Fibroblast of skin of left quadriceps (primary cell): ENCODE measurements around the gene LPIN1.

Source experiments
- DNase-seq, 2 experiments: peaks; one replicate each; pipeline ENCODE4 v3.0.0-alpha.2; 2013; ENCODE audit warnings: low read depth in 2 of 2

Gene LPIN1

DNA sequence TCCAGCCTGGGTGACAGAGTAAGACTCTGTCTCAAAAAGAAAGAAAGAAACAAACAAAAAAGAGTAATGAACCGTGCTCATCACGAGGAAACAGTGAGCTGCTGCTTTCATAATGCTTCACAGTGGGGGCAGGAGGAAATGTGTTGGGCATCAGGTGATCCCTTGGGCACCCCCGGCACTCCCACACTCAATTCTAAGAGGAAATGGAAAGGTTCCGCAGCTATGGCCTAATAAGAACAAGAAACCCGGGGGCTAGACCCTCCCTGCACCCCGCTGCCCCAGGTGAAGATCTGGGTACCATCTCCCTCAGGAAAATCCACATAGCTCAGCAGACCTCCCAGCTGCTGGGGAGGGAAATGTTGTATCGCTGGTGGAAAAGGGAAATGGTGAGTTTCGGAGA, 118.9 kb downstream of the LPIN1 start:
- DNase-seq: no peak

GRCh38 chr2:11865805-11866204, 119.4 kb downstream of the LPIN1 start:
- no peak for DNase-seq

DNA sequence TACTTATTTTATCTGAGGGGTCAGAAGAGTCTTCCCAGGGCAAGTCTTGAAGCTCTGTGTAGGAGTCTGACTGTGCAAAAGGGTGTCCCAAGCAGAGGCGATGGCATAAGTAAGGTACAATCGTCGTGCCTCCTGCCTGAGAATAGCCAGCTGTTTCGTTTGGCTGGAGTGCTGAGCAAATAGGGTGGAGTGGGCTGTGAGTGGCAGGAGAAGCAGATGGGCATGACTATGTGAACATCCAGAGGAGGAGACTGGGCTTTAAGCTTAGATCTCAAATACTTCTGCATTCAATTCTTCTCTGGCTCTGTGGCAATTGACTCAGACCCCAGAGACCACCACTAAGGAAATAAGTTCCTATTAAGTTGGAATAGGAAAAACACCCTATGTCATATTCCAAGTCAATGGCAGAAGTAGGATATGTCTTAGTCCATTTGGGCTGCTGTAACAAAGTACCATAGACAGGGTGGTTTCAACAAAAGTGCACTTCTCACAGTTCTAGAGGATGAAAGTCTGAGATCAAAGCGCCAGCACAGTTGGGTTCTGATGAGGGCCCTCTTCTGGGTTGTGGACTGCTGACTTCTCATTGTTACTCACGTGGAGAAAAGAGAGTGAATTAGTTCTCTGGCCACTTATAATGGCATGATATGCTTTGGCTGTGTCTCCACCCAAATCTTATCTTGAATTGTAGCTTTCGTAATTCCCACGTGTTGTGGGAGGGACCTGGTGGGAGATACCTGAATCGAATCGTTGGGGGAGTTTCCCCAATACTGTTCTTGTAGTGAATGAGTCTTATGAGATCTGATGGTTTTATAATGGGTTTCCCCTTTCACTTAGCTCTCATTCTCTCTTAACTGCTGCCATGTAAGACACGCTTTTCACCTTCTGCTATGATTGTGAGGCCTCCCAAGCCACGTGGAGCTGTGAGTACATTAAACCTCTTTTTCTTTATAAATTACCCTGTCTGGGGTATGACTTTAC, 120.2 kb downstream of the LPIN1 start:
- DNase-seq: no peak

GRCh38 chr2:11867926-11868325, 121.5 kb downstream of the LPIN1 start:
- no peak for DNase-seq

DNA sequence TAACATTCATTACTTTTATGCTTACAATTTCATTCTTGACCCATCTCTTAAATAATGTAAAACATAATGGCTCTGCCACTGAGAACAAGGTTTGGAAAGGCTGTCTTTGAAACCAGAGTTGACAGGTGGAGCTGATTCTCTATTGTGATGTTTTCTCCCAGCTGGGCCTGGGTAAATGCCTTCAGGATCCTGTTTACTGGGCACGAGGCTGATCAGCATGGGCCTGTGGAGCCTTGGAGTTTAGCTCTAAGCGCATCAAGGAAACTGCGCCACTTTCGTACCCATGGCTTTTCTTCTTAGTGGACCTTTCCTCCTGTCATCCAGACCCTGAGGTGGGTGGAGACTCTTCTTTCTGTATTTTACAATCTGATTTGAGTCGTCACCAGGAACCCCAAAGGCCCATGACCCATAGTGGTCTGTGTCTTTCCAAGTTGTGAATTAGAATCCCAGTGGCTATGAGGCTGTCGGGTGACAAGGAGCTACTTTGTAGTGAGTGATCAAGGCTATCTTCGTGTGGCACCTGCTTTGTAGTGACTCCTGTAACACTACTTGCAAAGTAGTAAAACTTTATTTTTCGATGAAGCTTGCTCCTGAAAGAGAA, 123.1 kb downstream of the LPIN1 start:
- DNase-seq: no peak

DNA sequence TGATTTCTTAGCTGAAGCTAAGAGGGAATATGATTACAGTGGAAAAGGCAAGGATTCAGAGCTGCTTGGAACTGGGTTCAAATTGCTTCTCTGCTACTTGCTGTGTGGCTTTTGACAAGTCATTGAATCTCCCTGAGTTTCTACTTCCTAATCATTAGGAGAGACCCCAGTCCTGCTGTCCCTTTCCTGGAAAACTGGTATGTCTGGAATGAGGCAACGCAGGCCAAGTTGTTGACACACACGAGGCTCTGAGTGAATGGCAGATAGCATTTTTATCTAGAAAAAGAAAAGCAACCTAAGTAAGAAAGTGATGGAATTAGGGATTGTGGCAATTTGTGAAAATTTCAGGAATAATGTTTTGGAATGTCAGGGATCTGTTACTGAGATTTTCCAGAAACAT, 123.6 kb downstream of the LPIN1 start:
- DNase-seq: no peak

DNA sequence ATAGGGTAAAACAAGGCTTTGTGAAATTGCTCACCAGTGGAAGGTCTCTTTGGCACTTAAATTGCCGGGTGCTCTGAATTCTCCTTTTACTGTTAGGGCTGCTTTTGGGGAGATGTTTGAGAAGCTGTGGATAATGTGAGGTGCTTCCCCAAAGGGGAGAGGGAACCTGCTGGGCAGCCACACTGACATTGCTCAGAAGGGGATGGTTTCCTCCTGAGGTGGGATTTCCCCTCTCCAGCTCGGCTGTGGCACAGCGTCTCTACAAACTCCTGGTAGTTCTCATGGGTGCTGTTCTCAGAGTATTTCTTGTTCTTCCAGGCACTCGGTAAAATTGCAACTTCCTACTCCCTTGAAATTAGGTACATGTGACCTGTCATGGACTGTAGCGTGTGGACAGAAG, 124.2 kb downstream of the LPIN1 start:
- no peak for DNase-seq

GRCh38 chr2:11871421-11871820, 125.0 kb downstream of the LPIN1 start:
- DNase-seq: no peak

DNA sequence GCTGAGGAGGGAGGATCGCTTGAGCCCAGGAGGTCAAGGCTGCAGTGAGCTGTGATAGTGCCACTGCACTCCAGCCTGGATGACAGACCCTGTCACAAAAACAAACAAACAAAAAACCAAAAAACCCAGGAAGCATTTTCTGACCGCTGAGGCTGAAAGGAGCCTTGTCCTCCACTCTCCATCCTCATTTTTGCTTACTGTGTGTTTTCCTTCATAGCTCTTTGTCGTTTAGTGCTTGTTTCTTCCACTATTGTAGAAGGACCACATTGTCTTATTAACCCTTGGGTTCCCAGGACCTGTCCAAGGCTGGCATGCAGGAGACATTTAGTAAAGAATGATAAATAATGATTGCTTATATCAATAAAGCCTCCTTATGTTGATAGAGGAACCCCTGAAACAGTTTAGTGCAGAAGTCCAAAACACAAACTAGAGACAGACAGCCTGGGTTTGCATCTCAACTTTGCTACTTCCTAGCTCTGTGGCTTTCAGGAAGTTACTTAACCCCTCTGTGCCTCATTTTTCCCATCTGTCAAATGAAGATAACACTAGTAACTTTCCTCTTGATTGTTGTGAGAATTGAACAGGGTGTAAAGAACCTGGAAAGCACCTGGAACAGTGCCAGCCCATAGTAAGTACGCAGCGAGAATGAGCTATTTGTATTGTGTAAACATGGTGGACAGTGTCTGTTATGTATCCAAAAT, 126.0 kb downstream of the LPIN1 start:
- no peak for DNase-seq

DNA sequence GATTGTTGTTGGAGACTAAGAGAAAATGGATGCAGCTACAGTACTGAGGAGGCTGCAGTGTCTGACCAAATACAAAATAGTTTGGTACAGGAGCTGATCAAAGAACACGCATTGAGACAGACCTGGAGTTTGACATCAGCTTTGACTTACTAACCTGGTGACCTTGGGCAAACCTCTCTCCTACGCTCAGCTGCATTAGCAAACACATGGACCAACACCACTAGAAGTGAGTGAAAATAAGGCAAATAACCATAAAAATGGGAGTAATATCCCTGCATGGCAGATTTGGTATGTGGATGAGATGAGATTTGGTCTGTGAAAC, 126.5 kb downstream of the LPIN1 start:
- DNase-seq: no peak

GRCh38 chr2:11873356-11874154, 127.1 kb downstream of the LPIN1 start:
- peak; percentile 84 to 86 for DNase-seq

- no peak for DNase-seq
Observed at GRCh38 chr2:11874861-11875260, 128.4 kb downstream of the LPIN1 start.

GRCh38 chr2:11875481-11875880, 129.0 kb downstream of the LPIN1 start:
- no peak for DNase-seq

DNA sequence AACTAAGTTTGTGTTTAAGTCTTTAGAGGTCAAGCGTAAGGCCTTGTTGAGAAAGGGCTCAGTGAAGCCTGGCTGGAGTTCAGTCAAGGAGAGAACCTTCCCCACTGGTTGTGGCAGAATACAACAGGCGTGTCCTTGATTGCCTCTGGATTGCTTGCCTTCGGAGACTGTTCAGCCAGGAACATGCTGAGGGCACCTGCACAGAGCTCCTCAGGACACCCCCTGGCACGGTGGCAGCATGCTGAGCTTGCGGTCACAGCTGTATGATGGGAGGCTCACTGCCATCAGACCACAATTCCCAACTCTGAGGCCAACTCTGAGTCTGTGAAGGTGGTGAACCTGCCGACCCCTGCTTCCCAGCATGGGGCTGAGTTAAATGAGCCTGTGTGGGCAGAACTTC, 130.0 kb downstream of the LPIN1 start:
- no peak for DNase-seq

DNA sequence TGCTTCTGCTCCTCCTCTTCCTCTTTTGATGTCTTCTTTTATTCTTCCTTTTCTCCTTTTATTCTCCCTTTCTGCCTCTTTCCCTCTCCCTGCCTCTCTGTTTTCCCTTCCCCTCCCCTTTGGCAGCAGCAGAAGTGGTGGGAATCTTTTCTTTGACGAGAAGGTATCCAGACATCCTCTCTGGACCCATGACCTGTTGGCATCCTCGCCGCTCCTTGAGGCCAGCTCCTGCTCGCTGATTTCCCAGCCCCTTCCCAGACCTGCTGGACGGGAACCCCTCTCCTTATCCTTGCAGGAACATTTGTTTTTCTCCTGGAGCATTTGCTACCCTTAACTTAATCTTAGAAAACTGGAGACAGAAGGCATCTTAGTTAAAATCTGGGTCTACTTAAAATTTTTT, 130.5 kb downstream of the LPIN1 start:
- DNase-seq: no peak
